ENCODE measurements around the gene KRTAP10-2.

KRTAP10-2 gene

DNA sequence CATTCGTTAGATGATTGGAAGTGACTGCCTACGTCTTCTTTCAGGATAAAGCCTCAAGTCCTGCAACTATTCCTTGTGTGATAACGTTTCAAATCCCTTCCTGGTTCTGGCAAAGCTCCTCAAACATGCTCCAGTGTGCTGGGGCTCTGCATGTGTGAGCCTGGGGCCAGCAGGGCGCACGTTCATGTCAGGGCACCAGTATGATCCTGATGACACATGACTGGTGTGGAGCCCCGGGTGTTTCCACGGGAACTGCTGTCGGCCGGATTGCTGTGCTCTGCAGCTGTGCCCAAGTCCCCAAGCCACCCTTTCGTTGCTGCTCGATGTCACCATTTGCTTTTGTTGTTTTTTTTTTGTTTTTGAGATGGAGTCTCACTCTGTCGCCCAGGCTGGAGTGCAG lies 32.6 kb downstream of the KRTAP10-2 start:
- in situ Hi-C loops (cut with MboI; ENCODE audit: low pct_unique_long_range_greater_than_20kb, low sequenced_read_pairs, unreplicated experiment) = loop anchor here (25.0 kb wide), 1 partner anchor 419 kb away; the partner anchor contains the start of gene SLX9
- TF ChIP-seq, protein P1, sequence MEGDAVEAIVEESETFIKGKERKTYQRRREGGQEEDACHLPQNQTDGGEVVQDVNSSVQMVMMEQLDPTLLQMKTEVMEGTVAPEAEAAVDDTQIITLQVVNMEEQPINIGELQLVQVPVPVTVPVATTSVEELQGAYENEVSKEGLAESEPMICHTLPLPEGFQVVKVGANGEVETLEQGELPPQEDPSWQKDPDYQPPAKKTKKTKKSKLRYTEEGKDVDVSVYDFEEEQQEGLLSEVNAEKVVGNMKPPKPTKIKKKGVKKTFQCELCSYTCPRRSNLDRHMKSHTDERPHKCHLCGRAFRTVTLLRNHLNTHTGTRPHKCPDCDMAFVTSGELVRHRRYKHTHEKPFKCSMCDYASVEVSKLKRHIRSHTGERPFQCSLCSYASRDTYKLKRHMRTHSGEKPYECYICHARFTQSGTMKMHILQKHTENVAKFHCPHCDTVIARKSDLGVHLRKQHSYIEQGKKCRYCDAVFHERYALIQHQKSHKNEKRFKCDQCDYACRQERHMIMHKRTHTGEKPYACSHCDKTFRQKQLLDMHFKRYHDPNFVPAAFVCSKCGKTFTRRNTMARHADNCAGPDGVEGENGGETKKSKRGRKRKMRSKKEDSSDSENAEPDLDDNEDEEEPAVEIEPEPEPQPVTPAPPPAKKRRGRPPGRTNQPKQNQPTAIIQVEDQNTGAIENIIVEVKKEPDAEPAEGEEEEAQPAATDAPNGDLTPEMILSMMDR (IDR thresholded peaks at IDR 0.05; ENCODE audit: extremely low read depth, insufficient read depth, missing control alignments) = no peak
- DNase-seq (ENCODE audit: low spot score) = no peak

DNA sequence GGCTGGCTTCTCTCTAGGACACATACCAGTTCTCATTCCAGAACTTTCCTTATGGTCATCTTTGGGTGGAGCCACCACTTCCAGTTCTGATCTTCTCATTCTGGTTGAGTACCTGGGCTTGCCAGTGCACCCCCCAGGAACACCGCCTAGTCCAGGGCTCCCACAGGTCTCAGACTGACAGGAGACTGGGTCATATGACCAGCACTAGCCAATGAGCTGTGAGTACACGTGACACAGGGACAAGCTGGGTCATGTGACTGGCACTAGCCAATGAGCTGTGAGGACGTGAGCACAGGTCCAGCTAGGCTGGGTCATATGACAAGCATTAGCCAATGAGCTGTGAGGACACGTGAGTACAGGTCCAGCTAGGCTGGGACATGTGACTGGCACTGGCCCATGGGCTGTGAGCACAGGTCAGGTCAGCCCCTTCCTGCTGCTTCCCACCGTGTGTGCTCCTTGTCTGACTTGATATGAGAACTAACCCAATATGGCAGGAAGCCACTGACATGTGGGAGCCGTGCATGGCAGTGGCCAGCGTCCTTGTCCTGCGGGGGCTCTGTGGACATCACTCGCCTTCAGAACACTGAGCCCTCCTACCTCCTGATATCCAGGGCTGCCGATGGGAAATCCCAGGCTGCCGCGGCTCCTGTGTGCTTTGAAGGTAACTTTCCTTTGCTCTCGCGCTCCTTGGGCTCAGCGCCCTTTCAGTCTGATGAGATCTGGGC lies 34.0 kb downstream of the KRTAP10-2 start:
- in situ Hi-C loops (cut with MboI; ENCODE audit: low pct_unique_long_range_greater_than_20kb, low sequenced_read_pairs, unreplicated experiment) = loop anchor here (25.0 kb wide), 1 partner anchor 420 kb away; the partner anchor contains the start of gene SLX9
- TF ChIP-seq, protein P1 (IDR thresholded peaks at IDR 0.05; ENCODE audit: extremely low read depth, insufficient read depth, missing control alignments) = no peak
- DNase-seq (ENCODE audit: low spot score) = no peak

DNA sequence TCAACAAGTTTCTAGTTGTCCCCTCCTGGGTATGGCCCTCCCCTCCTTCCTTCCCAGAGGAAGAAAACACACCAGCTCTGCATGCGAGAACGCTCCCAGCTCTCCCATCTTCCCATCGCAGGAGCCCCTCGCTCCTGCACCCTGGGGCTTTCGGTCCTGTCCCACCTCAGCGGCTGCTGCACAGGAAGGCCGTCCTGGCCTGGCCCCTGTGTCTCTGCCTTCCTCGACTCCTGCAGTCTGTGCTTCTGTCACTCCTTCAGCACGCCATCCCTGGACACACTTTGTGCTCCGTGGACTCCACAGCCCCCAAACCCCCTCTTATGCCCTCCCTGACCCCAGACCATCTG lies 34.5 kb downstream of the KRTAP10-2 start:
- TF ChIP-seq, protein P1 (IDR thresholded peaks at IDR 0.05; ENCODE audit: extremely low read depth, insufficient read depth, missing control alignments) = no peak
- in situ Hi-C loops (cut with MboI; ENCODE audit: low pct_unique_long_range_greater_than_20kb, low sequenced_read_pairs, unreplicated experiment) = loop anchor here (25.0 kb wide), 1 partner anchor 420 kb away; the partner anchor contains the start of gene SLX9
- no peak for DNase-seq (ENCODE audit: low spot score)

DNA sequence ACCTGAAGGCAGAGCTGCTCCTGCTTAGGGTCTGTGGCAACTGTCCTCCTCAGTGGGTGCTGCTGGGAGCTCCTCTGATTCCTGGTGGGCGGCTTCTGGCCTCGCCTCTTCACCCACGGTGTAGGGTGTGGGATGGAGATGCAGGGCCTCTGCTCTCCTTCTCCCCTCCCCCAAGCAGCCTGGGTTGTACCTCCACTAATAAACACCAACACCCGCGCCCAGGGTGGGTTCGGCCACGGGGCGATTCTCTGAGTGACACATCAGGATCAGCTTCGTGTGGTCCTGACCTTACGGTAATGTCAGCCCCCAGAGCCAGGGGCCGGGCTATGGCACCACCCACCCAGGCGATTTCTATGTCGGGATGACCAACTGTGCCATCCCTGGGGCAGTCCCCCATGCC lies 35.0 kb downstream of the KRTAP10-2 start:
- TF ChIP-seq, protein P1 (IDR thresholded peaks at IDR 0.05; ENCODE audit: extremely low read depth, insufficient read depth, missing control alignments) = no peak
- in situ Hi-C loops (cut with MboI; ENCODE audit: low pct_unique_long_range_greater_than_20kb, low sequenced_read_pairs, unreplicated experiment) = loop anchor here (25.0 kb wide), 1 partner anchor 421 kb away; the partner anchor contains the start of gene SLX9
- DNase-seq (ENCODE audit: low spot score) = no peak

DNA sequence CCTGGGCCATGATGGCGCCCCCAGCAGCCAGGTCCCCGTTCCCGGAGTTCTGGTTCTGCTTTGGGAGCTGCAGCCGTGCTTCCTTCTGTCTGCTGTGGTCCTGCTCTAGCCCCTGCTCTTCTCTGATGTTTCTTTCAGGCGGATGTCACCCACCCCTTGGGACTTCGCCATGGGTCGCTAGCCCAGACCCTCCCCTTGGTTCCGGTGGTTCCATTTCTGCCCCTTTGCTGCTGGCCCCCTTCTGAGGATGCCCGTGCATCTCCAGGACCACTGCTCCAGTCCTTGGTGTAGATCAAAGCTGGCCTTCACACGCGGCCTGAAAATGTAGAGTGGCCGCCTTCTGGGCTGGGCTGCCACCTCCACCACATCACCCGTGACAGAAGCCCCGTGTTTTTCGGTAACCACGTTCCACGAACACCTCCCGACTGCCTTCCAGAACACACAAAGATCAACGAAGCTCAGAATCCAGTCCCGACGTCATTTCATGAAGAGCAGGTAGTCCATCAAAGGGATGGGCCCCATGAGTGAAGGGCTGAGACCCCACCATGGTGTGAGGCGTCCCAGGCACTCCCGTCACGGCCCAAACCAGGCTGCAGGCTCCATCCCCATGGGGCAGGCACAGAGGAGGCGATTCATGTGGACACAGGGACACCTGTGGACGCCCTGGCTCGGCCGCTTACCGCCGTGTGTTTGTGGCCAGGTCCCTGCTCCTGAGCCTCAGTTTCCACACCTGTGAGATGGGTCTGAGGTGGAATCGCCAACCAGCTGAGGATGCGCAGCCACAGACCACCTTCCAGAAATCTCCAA lies 35.7 kb downstream of the KRTAP10-2 start:
- in situ Hi-C loops (cut with MboI; ENCODE audit: low pct_unique_long_range_greater_than_20kb, low sequenced_read_pairs, unreplicated experiment) = loop anchor here (25.0 kb wide), 1 partner anchor 422 kb away; the partner anchor contains the start of gene SLX9
- no peak for DNase-seq (ENCODE audit: low spot score)
- TF ChIP-seq, protein P1 (IDR thresholded peaks at IDR 0.05; ENCODE audit: extremely low read depth, insufficient read depth, missing control alignments) = no peak

DNA sequence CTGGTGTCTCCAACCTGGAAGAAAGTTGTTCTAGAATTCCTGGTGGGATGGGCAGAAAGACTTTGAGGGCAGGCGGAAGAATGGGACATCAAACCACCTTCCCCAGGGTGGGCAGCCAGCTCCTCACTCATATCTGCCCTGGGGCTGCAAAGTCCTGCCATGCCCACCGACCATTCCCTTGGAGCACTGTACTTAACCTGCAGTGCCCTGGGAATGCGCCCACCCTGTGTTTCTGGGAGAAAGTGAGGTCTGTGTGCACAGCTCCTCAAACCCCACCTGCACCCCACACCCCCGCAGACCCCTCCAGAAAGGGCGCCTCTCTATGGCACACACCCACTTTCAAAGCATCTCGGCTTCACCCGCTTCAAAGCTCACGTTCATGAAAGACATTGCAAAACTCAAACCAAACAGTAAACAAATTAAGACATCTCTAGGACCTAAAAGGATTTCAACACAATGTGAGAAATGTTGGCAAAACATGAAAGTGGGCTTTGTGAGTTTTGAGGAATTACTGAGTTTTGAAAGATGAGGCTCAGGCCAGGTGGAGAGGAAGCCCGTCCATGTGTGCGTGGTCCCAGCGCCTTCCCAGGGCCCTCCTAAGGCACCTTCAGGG lies 36.5 kb downstream of the KRTAP10-2 start:
- TF ChIP-seq, protein P1 (IDR thresholded peaks at IDR 0.05; ENCODE audit: extremely low read depth, insufficient read depth, missing control alignments) = no peak
- no peak for DNase-seq (ENCODE audit: low spot score)
- in situ Hi-C loops (cut with MboI; ENCODE audit: low pct_unique_long_range_greater_than_20kb, low sequenced_read_pairs, unreplicated experiment) = loop anchor here (25.0 kb wide), 1 partner anchor 422 kb away; the partner anchor contains the start of gene SLX9

All from GM13977 (cell line).